Mesendoderm (in vitro differentiated cells): ENCODE data around the gene ADORA1.

Source experiments
- DNase-seq: peaks from one replicate; pipeline ENCODE4 v3.0.0; 2013
- H2AK5ac ChIP-seq: 2 replicates; pipeline ENCODE4 v1.6.1; 2013; ENCODE audit warnings: low read length, inconsistent platforms
- H2BK120ac ChIP-seq: 2 replicates; pipeline ENCODE4 v1.6.1; 2013; ENCODE audit warnings: low read depth, mild to moderate bottlenecking, low read length, moderate library complexity, mixed read lengths
- H2BK15ac ChIP-seq: replicated peaks from 2 replicates; pipeline ENCODE4 v1.6.1; 2013; ENCODE audit warnings: low read depth, mild to moderate bottlenecking, moderate library complexity
- H2BK5ac ChIP-seq: 2 replicates; pipeline ENCODE4 v1.6.1; 2013; ENCODE audit warnings: low read length, inconsistent platforms
- H3K18ac ChIP-seq: 2 replicates; pipeline ENCODE4 v1.6.1; 2013; ENCODE audit warnings: mild to moderate bottlenecking, low read length, mixed read lengths
- H3K23ac ChIP-seq: one replicate; pipeline ENCODE4 v1.6.1; 2013; ENCODE audit warnings: low read length
- H3K27ac ChIP-seq: 2 replicates; pipeline ENCODE4 v1.5.1; 2013; ENCODE audit warnings: low read depth, mild to moderate bottlenecking, inconsistent platforms, low read length, moderate library complexity
- H3K27me3 ChIP-seq: 2 replicates; pipeline ENCODE4 v1.6.1; 2013; ENCODE audit warnings: low read length, control low read depth, mild to moderate bottlenecking, inconsistent platforms; ENCODE audit not compliant: insufficient read depth, poor library complexity
- H3K36me3 ChIP-seq: 2 replicates; pipeline ENCODE4 v1.6.1; 2013; ENCODE audit warnings: low read length, inconsistent platforms; ENCODE audit not compliant: control insufficient read depth, insufficient read depth
- H3K4ac ChIP-seq: one replicate; pipeline ENCODE4 v1.6.1; 2013; ENCODE audit warnings: low read depth, mild to moderate bottlenecking, low read length, moderate library complexity
- H3K4me1 ChIP-seq: 2 replicates; pipeline ENCODE4 v1.6.1; 2013; ENCODE audit warnings: low read depth, low read length, inconsistent platforms; ENCODE audit not compliant: control insufficient read depth
- H3K4me2 ChIP-seq: 2 replicates; pipeline ENCODE4 v1.6.1; 2013; ENCODE audit warnings: low read length
- H3K4me3 ChIP-seq: 2 replicates; pipeline ENCODE4 v1.5.1; 2013; ENCODE audit warnings: mild to moderate bottlenecking, low read length
- H3K56ac ChIP-seq: one replicate; pipeline ENCODE4 v1.6.1; 2013; ENCODE audit warnings: low read length
- H3K79me1 ChIP-seq: 2 replicates; pipeline ENCODE4 v1.6.1; 2013; ENCODE audit warnings: low read length, inconsistent platforms
- H3K79me2 ChIP-seq: 2 replicates; pipeline ENCODE4 v1.6.1; 2013; ENCODE audit warnings: mild to moderate bottlenecking, low read length; ENCODE audit not compliant: control insufficient read depth, insufficient read depth
- H3K9ac ChIP-seq: 2 replicates; pipeline ENCODE4 v1.6.1; 2013; ENCODE audit warnings: low read length, inconsistent platforms
- H4K5ac ChIP-seq: one replicate; pipeline ENCODE4 v1.6.1; 2013; ENCODE audit warnings: low read length
- H4K8ac ChIP-seq: one replicate; pipeline ENCODE4 v1.6.1; 2013; ENCODE audit warnings: low read depth, mild to moderate bottlenecking, control low read depth, low read length, moderate library complexity
- WGBS: extraction: QIAGEN DNeasy Blood & Tissue Kit; methylation state at CpG from one replicate; pipeline ENCODE4 v1.1.7; 2013; ENCODE audit warnings: low lambda C conversion rate, missing lambda C conversion rate; ENCODE audit not compliant: insufficient coverage; ENCODE audit errors: extremely low coverage; 5-methylcytosine and 5-hydroxymethylcytosine counted together

ADORA1 gene

GRCh38 chr1:203116091-203116820 is 11.3 kb upstream of the ADORA1 start:
- Histone ChIP-seq H3K79me2 (no peaks in the 10 kb centered on the region), H2BK15ac (no peak overlapping the region), H3K27ac (no peak overlapping the region), H2BK120ac (no peak overlapping the region), H4K5ac (no peak overlapping the region), H3K27me3 (no peaks in the 10 kb centered on the region), H3K4me3 (no peak overlapping the region), H3K79me1 (no peaks in the 10 kb centered on the region), H3K18ac (no peak overlapping the region), H4K8ac (no peak overlapping the region), H3K36me3 (no peaks in the 10 kb centered on the region), H2AK5ac (no peak overlapping the region), H2BK5ac (no peak overlapping the region), H3K23ac (no peak overlapping the region), H3K56ac (no peak overlapping the region), H3K4me2 (no peak overlapping the region), H3K4me1 (no peaks in the 10 kb centered on the region), H3K9ac (no peak overlapping the region), H3K4ac (no peak overlapping the region)
- no CpG with 5 or more reads among the region's 10 CpGs for WGBS
- no peak for DNase-seq

- no peaks in the 10 kb centered on the region for H3K4me1 ChIP-seq
- peak overlapping the region; percentile 42 for H3K4me2 ChIP-seq
- peak overlapping the region; percentile 18 for H3K4ac ChIP-seq
- H3K23ac ChIP-seq: no peak overlapping the region
- H4K8ac ChIP-seq: no peak overlapping the region
- no peak overlapping the region for H3K27ac ChIP-seq
- no peaks in the 10 kb centered on the region for H3K79me1 ChIP-seq
- no peak overlapping the region for H2AK5ac ChIP-seq
- no peak overlapping the region for H2BK120ac ChIP-seq
- no peak overlapping the region for H3K4me3 ChIP-seq
- H2BK5ac ChIP-seq: no peak overlapping the region
- no CpG with 5 or more reads among the region's 35 CpGs for WGBS
- DNase-seq: peak; percentile 92
- no peak overlapping the region for H4K5ac ChIP-seq
- no peak overlapping the region for H3K18ac ChIP-seq
- H3K56ac ChIP-seq: peak overlapping the region; percentile 69
- H3K36me3 ChIP-seq: no peaks in the 10 kb centered on the region
- no peak overlapping the region for H2BK15ac ChIP-seq
- no peaks in the 10 kb centered on the region for H3K27me3 ChIP-seq
- peak overlapping the region; percentile 45 for H3K9ac ChIP-seq
- H3K79me2 ChIP-seq: no peaks in the 10 kb centered on the region
Measured at GRCh38 chr1:203117611-203118575, 9.6 kb upstream of the ADORA1 start.

- no peak overlapping the region for H4K8ac ChIP-seq
- H3K9ac ChIP-seq: no peak overlapping the region
- no peak overlapping the region for H3K4me3 ChIP-seq
- no peak overlapping the region for H2BK120ac ChIP-seq
- no peaks in the 10 kb centered on the region for H3K79me1 ChIP-seq
- H3K23ac ChIP-seq: no peak overlapping the region
- no peak overlapping the region for H3K27ac ChIP-seq
- no peak overlapping the region for H4K5ac ChIP-seq
- no peaks in the 10 kb centered on the region for H3K79me2 ChIP-seq
- H3K4me2 ChIP-seq: no peak overlapping the region
- DNase-seq: no peak
- no peaks in the 10 kb centered on the region for H3K36me3 ChIP-seq
- H3K4ac ChIP-seq: no peak overlapping the region
- H3K18ac ChIP-seq: no peak overlapping the region
- H3K4me1 ChIP-seq: no peaks in the 10 kb centered on the region
- H3K56ac ChIP-seq: no peak overlapping the region
- no peak overlapping the region for H2BK5ac ChIP-seq
- H2BK15ac ChIP-seq: no peak overlapping the region
- H3K27me3 ChIP-seq: no peaks in the 10 kb centered on the region
- no peak overlapping the region for H2AK5ac ChIP-seq
- no CpG with 5 or more reads among the region's 7 CpGs for WGBS
Measured at GRCh38 chr1:203120325-203121153, 7.0 kb upstream of the ADORA1 start.

GRCh38 chr1:203121186-203122015 is 6.1 kb upstream of the ADORA1 start:
- no peak overlapping the region for H4K5ac ChIP-seq
- no peak overlapping the region for H3K4ac ChIP-seq
- H3K79me2 ChIP-seq: no peaks in the 10 kb centered on the region
- H3K4me1 ChIP-seq: peaks cover 5% of the 10 kb centered on the region
- no peak overlapping the region for H2AK5ac ChIP-seq
- no peak overlapping the region for H3K4me3 ChIP-seq
- no peak overlapping the region for H2BK120ac ChIP-seq
- H3K9ac ChIP-seq: no peak overlapping the region
- H3K18ac ChIP-seq: no peak overlapping the region
- H2BK5ac ChIP-seq: no peak overlapping the region
- H3K56ac ChIP-seq: no peak overlapping the region
- no peak overlapping the region for H3K23ac ChIP-seq
- H3K27ac ChIP-seq: no peak overlapping the region
- DNase-seq: no peak
- H4K8ac ChIP-seq: no peak overlapping the region
- H3K4me2 ChIP-seq: no peak overlapping the region
- H2BK15ac ChIP-seq: no peak overlapping the region
- no peaks in the 10 kb centered on the region for H3K27me3 ChIP-seq
- no peaks in the 10 kb centered on the region for H3K79me1 ChIP-seq
- no peaks in the 10 kb centered on the region for H3K36me3 ChIP-seq
- no CpG with 5 or more reads among the region's 11 CpGs for WGBS

GRCh38 chr1:203122159-203122558 is 5.4 kb upstream of the ADORA1 start:
- Histone ChIP-seq H4K5ac (no peak overlapping the region), H4K8ac (no peak overlapping the region), H3K18ac (no peak overlapping the region), H3K79me2 (no peaks in the 10 kb centered on the region), H3K4me2 (no peak overlapping the region), H3K27ac (no peak overlapping the region), H2AK5ac (no peak overlapping the region), H2BK120ac (no peak overlapping the region), H2BK5ac (no peak overlapping the region), H3K56ac (no peak overlapping the region), H3K4me1 (peaks cover 12% of the 10 kb centered on the region), H3K79me1 (no peaks in the 10 kb centered on the region), H3K9ac (no peak overlapping the region), H3K27me3 (no peaks in the 10 kb centered on the region), H2BK15ac (no peak overlapping the region), H3K23ac (no peak overlapping the region), H3K36me3 (no peaks in the 10 kb centered on the region), H3K4ac (no peak overlapping the region), H3K4me3 (no peak overlapping the region)
- no peak for DNase-seq
- no CpG with 5 or more reads among the region's 2 CpGs for WGBS
